HG03520 (cell line): ENCODE measurements around the gene EMC10.
"Not testable (repeated sequence)": the region's sequence is repeated elsewhere in the genome, so short reads cannot be mapped to it uniquely, and the experiment has no call there.

Source experiments
- ATAC-seq: cut with Tn5 transposase; IDR thresholded peaks from one replicate; pipeline ENCODE4 v1.9.1; 2021; ENCODE audit warnings: mild to moderate bottlenecking, moderate library complexity; ENCODE audit not compliant: unreplicated experiment

Gene EMC10

GRCh38 chr19:50512999-50513745 is 36.9 kb downstream of the EMC10 start:
- ATAC-seq: no peak

GRCh38 chr19:50513746-50514345 is 37.5 kb downstream of the EMC10 start, which contains the start of gene ASPDH:
ASPDH (minus strand) TSS chr19:50513913; CDS start chr19:50513823, 90 bp downstream.
- ATAC-seq: no peak

- ATAC-seq: no peak
These were observed 38.2 kb downstream of the EMC10 start for GRCh38 chr19:50514346-50515167.

- ATAC-seq: no peak
These were observed 38.9 kb downstream of the EMC10 start for GRCh38 chr19:50515168-50515561.

GRCh38 chr19:50516456-50516855 is 40.1 kb downstream of the EMC10 start:
- ATAC-seq: no peak

GRCh38 chr19:50516964-50517703 is 40.8 kb downstream of the EMC10 start:
- no peak for ATAC-seq

- ATAC-seq: no peak
These were observed 41.4 kb downstream of the EMC10 start for GRCh38 chr19:50517704-50518075.

GRCh38 chr19:50518091-50519005 is 42.0 kb downstream of the EMC10 start:
- no peak for ATAC-seq

- ATAC-seq: no peak
These were observed 42.8 kb downstream of the EMC10 start for GRCh38 chr19:50519006-50519575.

GRCh38 chr19:50520822-50521465 is 44.6 kb downstream of the EMC10 start:
- ATAC-seq: no peak

- ATAC-seq: no peak
These were observed 46.6 kb downstream of the EMC10 start for GRCh38 chr19:50522881-50523280.

GRCh38 chr19:50528052-50528451 is 51.7 kb downstream of the EMC10 start:
- ATAC-seq: not testable (repeated sequence)

- ATAC-seq: no peak
These were observed 54.9 kb downstream of the EMC10 start for GRCh38 chr19:50531171-50531612.

GRCh38 chr19:50532952-50533351 is 56.6 kb downstream of the EMC10 start:
- ATAC-seq: no peak

- ATAC-seq: no peak
These were observed 58.2 kb downstream of the EMC10 start for GRCh38 chr19:50534478-50534877.

GRCh38 chr19:50535672-50536187 is 59.4 kb downstream of the EMC10 start:
- ATAC-seq: no peak

GRCh38 chr19:50536662-50537305 is 60.5 kb downstream of the EMC10 start:
- ATAC-seq: no peak

GRCh38 chr19:50537306-50537685 is 61.0 kb downstream of the EMC10 start:
- ATAC-seq: no peak
